Natural killer cell (primary cell): Measurements from ENCODE around the gene CCR7. TPM values are rescaled to one million over a fixed set of nuclear protein-coding genes. Genes with fewer than 3 reads are reported as not detected.

Experiments used
- ATAC-seq, 3 donors: fragments of 150-1000 bp in 2 of 3; fragments of 200-7000 bp in 1 of 3; cut with Tn5 transposase; 1 replicate in 1 of 3; 2 replicates in 2 of 3; pipeline ENCODE4 v1.10.0; 2021; ENCODE audit warnings: mild to moderate bottlenecking in 2 of 3, moderate library complexity in 2 of 3
- DNase-seq, 2 donors: peaks; one replicate each; pipeline versions ENCODE4 v3.0.0 to v3.0.0-alpha.2; 2013 to 2021; ENCODE audit warnings: mixed read lengths in 1 of 2
- H3K27ac ChIP-seq: one replicate; pipeline ENCODE4 v1.5.1; 2013; ENCODE audit warnings: mild to moderate bottlenecking, low read length
- H3K27me3 ChIP-seq: one replicate; pipeline ENCODE4 v1.6.1; 2013; ENCODE audit warnings: low read length; ENCODE audit not compliant: control insufficient read depth, insufficient read depth
- H3K36me3 ChIP-seq: one replicate; pipeline ENCODE4 v1.6.1; 2013; ENCODE audit warnings: low read length; ENCODE audit not compliant: control insufficient read depth, insufficient read depth
- H3K4me1 ChIP-seq: one replicate; pipeline ENCODE4 v1.6.1; 2013; ENCODE audit warnings: low read length; ENCODE audit not compliant: control insufficient read depth, insufficient read depth
- H3K4me3 ChIP-seq: one replicate; pipeline ENCODE4 v1.5.1; 2013; ENCODE audit warnings: low read length
- H3K9me3 ChIP-seq: one replicate; pipeline ENCODE4 v1.6.1; 2013; ENCODE audit warnings: low read length; ENCODE audit not compliant: control insufficient read depth, insufficient read depth
- H3K27ac Mint-ChIP-seq, 2 donors: one replicate each; pipeline ENCODE4 v1.8.0; 2022; ENCODE audit warnings: mild to moderate bottlenecking in 2 of 2, mixed read lengths in 2 of 2, moderate library complexity in 1 of 2
- H3K27me3 Mint-ChIP-seq, 2 donors: one replicate each; pipeline ENCODE4 v1.8.0; 2022; ENCODE audit warnings: low read depth in 2 of 2, mixed read lengths in 2 of 2
- H3K36me3 Mint-ChIP-seq: one replicate; pipeline ENCODE4 v1.8.0; 2022; ENCODE audit warnings: mixed read lengths
- H3K4me1 Mint-ChIP-seq, 2 donors: one replicate each; pipeline ENCODE4 v1.8.0; 2022; ENCODE audit warnings: mixed read lengths in 2 of 2
- H3K4me3 Mint-ChIP-seq: one replicate; pipeline ENCODE4 v1.8.0; 2022; ENCODE audit warnings: mild to moderate bottlenecking, moderate library complexity, mixed read lengths
- H3K9me3 Mint-ChIP-seq, 2 donors: one replicate each; pipeline ENCODE4 v1.8.0; 2022; ENCODE audit warnings: mixed read lengths in 2 of 2
- WGBS: methylation state at CpG from one replicate; pipeline ENCODE4 v1.1.7; 2013; ENCODE audit warnings: missing lambda C conversion rate; ENCODE audit not compliant: insufficient coverage; 5-methylcytosine and 5-hydroxymethylcytosine counted together
- intact Hi-C: fragments of 100-400 bp; cut with micrococcal nuclease; formaldehyde crosslinking; loops from one replicate; pipeline ENCODE4 v1.14.2; 2022
- total RNA-seq, 4 donors: library from RNA; stranded (reverse); fragments of 120-200 nt in 1 of 4; gene quantifications; one replicate each; pipeline versions ENCODE4 v1.2.3 to v1.2.4, GENCODE V29; 2013 to 2022
- TF ChIP-seq, protein P1 (sequence below): fragments of 200-600 bp; IDR thresholded peaks from one replicate; pipeline ENCODE4 v1.8.0; 2022; ENCODE audit warnings: antibody characterized with exemption

CCR7 gene
- total RNA-seq, 3 donors from 2014 or later (not counting 1 experiment from before 2014, with no cell fraction given) = 3.2 to 8.0 (median 6.6) TPM

DNA sequence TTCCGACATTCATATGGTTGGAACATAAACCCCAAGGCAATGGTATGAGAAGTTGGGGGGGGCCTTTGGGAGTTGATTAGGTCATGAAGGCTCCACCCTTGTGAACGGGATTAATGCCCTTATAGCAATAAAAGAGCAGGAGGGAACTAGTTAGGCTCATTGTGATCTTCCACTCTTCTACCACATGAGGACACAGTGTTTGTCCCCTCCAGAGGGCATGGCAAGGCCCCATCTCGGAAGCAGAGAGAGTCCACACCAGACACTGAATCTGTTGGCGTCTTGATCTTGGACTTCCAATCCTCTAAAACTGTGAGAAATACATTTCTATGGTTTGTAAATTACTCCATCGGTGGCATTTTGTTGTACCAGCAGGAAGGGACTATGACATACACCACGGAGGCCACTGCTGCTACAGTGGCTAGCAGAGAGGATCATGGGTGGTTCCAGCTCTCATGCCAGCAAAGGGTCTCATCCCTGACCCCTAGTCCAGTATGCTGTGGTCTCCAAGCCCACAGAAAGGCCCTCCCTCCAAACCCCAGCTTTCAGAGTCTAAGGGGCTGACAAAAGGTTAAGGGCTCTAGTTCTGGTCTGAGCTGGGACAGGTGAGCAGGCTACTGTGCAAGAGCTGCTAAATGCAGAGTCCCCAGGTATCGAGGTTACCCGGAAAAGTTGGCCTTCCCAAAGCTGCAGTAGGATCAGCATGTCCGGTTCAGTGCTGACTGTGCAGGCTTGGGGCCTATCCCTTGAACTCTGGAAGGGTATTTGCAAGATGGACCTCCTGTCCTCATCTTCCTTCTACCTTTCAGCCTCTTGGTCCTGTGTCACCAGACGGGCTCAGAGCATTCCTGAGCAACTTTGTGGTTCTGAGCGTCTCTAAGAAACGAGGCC lies 12.2 kb downstream of the CCR7 start:
- 76% methylated on average over 11 of the region's 12 CpGs for WGBS
- Histone ChIP-seq H3K27ac (peak overlapping the region; percentile 47), H3K4me3 (no peak overlapping the region), H3K9me3 (no peaks in the 10 kb centered on the region), H3K36me3 (peaks cover 4% of the 10 kb centered on the region), H3K4me1 (peaks cover 85% of the 10 kb centered on the region), H3K27me3 (no peaks in the 10 kb centered on the region)
- no peaks in the 10 kb centered on the region for H3K9me3 Mint-ChIP-seq
- TF ChIP-seq, protein P1, sequence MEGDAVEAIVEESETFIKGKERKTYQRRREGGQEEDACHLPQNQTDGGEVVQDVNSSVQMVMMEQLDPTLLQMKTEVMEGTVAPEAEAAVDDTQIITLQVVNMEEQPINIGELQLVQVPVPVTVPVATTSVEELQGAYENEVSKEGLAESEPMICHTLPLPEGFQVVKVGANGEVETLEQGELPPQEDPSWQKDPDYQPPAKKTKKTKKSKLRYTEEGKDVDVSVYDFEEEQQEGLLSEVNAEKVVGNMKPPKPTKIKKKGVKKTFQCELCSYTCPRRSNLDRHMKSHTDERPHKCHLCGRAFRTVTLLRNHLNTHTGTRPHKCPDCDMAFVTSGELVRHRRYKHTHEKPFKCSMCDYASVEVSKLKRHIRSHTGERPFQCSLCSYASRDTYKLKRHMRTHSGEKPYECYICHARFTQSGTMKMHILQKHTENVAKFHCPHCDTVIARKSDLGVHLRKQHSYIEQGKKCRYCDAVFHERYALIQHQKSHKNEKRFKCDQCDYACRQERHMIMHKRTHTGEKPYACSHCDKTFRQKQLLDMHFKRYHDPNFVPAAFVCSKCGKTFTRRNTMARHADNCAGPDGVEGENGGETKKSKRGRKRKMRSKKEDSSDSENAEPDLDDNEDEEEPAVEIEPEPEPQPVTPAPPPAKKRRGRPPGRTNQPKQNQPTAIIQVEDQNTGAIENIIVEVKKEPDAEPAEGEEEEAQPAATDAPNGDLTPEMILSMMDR = no peak
- H3K4me3 Mint-ChIP-seq = peak overlapping the region; percentile 56
- peaks cover 6 to 14% of the 10 kb centered on the region in 2 donors for H3K27me3 Mint-ChIP-seq
- no peaks in the 10 kb centered on the region for H3K36me3 Mint-ChIP-seq
- ATAC-seq (no peak), DNase-seq (peak; percentile 9 to 39)
- peak overlapping the region in 1 of 2 donors; percentile 76 for H3K27ac Mint-ChIP-seq
- peaks cover 11 to 20% of the 10 kb centered on the region in 2 donors for H3K4me1 Mint-ChIP-seq
- intact Hi-C loops = no loop called here

DNA sequence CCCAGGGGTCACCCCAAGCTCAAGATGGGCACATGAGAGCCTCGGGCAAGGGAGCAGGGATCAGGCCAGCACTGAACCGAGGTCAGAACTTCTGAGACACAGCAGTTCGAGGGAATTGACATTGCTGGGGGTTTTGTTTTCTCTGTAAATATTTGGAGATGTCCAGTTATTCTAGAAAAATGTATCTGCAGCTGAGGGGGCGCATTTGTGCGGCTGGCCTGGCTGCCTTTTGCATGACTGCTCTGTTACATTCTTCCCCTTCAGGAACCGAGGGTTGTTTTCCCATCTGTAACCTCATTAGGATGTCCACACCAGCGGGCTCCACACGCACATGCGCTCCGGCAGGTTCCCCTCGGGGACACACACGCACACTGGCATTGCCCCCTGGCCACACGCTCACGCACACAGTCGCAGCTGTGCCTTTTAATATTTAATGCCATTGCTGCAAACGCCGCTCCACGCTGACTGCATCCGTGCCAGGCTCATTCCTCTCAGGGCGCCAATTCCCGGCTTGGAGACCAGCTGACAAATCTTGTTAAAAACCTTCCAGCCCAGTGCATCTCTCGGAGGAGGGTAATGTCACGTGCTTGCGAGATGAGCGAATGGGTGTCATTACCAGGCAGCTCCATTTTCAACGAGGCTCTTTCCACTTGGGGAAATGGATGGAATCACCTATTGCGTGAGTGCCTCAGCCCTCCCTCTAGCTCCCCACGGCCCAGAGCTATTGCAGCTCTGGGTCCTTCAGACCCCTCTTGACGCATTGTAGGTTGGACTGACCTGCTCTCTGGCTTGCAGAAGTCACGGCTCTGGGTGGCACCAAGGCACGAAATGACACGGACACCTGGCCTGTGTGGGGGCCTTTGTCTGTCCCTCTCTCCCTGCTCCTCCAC lies 13.1 kb downstream of the CCR7 start:
- H3K4me3 Mint-ChIP-seq = no peak overlapping the region
- ATAC-seq = no peak
- Histone ChIP-seq H3K27me3 (no peaks in the 10 kb centered on the region), H3K4me3 (no peak overlapping the region), H3K36me3 (peaks cover 4% of the 10 kb centered on the region), H3K27ac (peak overlapping the region; percentile 13), H3K9me3 (no peaks in the 10 kb centered on the region), H3K4me1 (peaks cover 85% of the 10 kb centered on the region)
- DNase-seq = peak; percentile 9 to 47
- intact Hi-C loops = no loop called here
- H3K27me3 Mint-ChIP-seq = peaks cover 6 to 14% of the 10 kb centered on the region in 2 donors
- no peaks in the 10 kb centered on the region for H3K9me3 Mint-ChIP-seq
- 92% methylated on average over 32 of the region's 32 CpGs for WGBS
- TF ChIP-seq, protein P1 = no peak
- no peak overlapping the region for H3K27ac Mint-ChIP-seq
- H3K36me3 Mint-ChIP-seq = no peaks in the 10 kb centered on the region
- peaks cover 17 to 27% of the 10 kb centered on the region in 2 donors for H3K4me1 Mint-ChIP-seq

DNA sequence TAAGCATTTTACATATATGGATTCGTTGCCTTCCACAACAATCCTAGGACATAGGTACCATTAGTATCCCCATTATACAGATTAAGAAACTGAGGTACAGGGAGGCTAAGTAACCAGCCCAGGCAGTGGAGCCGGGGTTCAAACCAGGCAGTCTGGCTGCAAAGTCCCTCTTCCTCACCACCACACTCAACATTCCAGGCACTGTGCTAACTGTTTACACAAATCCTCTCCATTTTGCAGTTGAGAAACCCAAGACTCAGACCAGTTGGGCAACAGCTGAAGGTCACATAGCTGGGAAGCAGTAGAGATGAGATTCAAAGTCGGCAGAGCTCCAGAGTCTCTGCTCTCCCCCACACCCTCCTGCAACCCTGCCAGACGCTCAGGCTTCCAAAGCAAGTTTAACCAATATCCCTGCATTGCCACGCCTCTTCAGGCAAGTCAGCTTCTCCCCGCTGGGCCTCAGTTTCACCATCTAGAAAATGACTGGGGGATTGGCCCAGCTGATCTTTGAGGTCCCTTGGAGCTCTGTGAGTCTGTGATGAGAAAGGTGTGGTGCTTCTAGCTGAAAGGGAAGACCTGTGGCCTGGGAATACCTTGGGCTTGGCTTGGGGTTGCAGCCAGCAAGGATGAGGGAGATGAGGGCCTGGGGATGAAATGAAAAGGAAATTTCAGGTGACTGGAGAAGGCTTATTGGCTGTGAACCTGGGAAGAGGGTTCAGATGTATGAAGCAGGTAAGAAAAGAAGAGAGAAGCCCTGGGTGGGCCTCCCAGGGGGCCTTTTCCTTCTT lies 14.0 kb downstream of the CCR7 start:
- H3K4me1 Mint-ChIP-seq = peaks cover 17 to 27% of the 10 kb centered on the region in 2 donors
- Histone ChIP-seq H3K27me3 (no peaks in the 10 kb centered on the region), H3K27ac (peak overlapping the region; percentile 13), H3K4me1 (peaks cover 80% of the 10 kb centered on the region), H3K4me3 (no peak overlapping the region), H3K36me3 (peaks cover 4% of the 10 kb centered on the region), H3K9me3 (no peaks in the 10 kb centered on the region)
- H3K9me3 Mint-ChIP-seq = no peaks in the 10 kb centered on the region
- peaks cover 0 to 14% of the 10 kb centered on the region in 2 donors for H3K27me3 Mint-ChIP-seq
- TF ChIP-seq, protein P1 = no peak
- ATAC-seq = no peak
- WGBS = 92% methylated on average over 6 of the region's 6 CpGs
- no peaks in the 10 kb centered on the region for H3K36me3 Mint-ChIP-seq
- intact Hi-C loops = no loop called here
- peak; percentile 7 to 39 for DNase-seq
- H3K27ac Mint-ChIP-seq = no peak overlapping the region
- no peak overlapping the region for H3K4me3 Mint-ChIP-seq
